Left hindlimb (tissue), 1 donor: ENCODE results near the gene PRKAR1A.
"Not testable (repeated sequence)": the region's sequence is repeated elsewhere in the genome, so short reads cannot be mapped to it uniquely, and the experiment has no call there.

Experiments
- DNase-seq: peaks from one replicate; pipeline ENCODE4 v3.0.0-alpha.2; 2018

PRKAR1A gene

GRCh38 chr17:68512247-68512959 is at the start of gene PRKAR1A:
PRKAR1A (plus strand) TSS chr17:68512430; CDS start chr17:68515400, 2,970 bp downstream.
- DNase-seq, result peak; percentile 98

GRCh38 chr17:68463211-68464019 is 48.8 kb upstream of the PRKAR1A start:
- no peak for DNase-seq

GRCh38 chr17:68468334-68468733 is 43.9 kb upstream of the PRKAR1A start:
- no peak for DNase-seq

GRCh38 chr17:68468788-68469187 is 43.4 kb upstream of the PRKAR1A start:
- no peak for DNase-seq

GRCh38 chr17:68470961-68471360 is 41.3 kb upstream of the PRKAR1A start:
- DNase-seq, result no peak

- no peak for DNase-seq
Observed at GRCh38 chr17:68480885-68481284, 31.3 kb upstream of the PRKAR1A start.

- DNase-seq, result no peak
Observed at GRCh38 chr17:68482576-68483041, 29.6 kb upstream of the PRKAR1A start.

GRCh38 chr17:68484458-68484857 is 27.8 kb upstream of the PRKAR1A start:
- no peak for DNase-seq

GRCh38 chr17:68489919-68490318 is 22.3 kb upstream of the PRKAR1A start:
- no peak for DNase-seq

GRCh38 chr17:68491381-68492231 is 20.6 kb upstream of the PRKAR1A start:
- no peak for DNase-seq

- not testable (repeated sequence) for DNase-seq
Observed at GRCh38 chr17:68492394-68493054, 19.7 kb upstream of the PRKAR1A start.

GRCh38 chr17:68495081-68495480 is 17.1 kb upstream of the PRKAR1A start:
- no peak for DNase-seq

- no peak for DNase-seq
Observed at GRCh38 chr17:68497885-68498319, 14.3 kb upstream of the PRKAR1A start.

GRCh38 chr17:68498479-68499326 is 13.5 kb upstream of the PRKAR1A start:
- no peak for DNase-seq

GRCh38 chr17:68499587-68499986 is 12.6 kb upstream of the PRKAR1A start:
- DNase-seq, result no peak

- DNase-seq, result no peak
Observed at GRCh38 chr17:68501074-68501473, 11.2 kb upstream of the PRKAR1A start.

- DNase-seq, result no peak
Observed at GRCh38 chr17:68505951-68506350, 6.3 kb upstream of the PRKAR1A start.

GRCh38 chr17:68507576-68507975 is 4.7 kb upstream of the PRKAR1A start:
- DNase-seq, result no peak

GRCh38 chr17:68509141-68510057 is 2.8 kb upstream of the PRKAR1A start:
- peak; percentile 54 for DNase-seq

- no peak for DNase-seq
Observed at GRCh38 chr17:68511254-68511670, 968 bp upstream of the PRKAR1A start.
